Endothelial cell of umbilical vein (primary cell): ENCODE data around the gene WBP2. TPM values are rescaled to one million over a fixed set of nuclear protein-coding genes. Genes with fewer than 3 reads are reported as not detected.

Experiments used
- BruUV-seq: library from RNA; stranded (reverse); fragments of 400-500 nt; replicated peaks from 2 replicates; lab custom pipeline; 2021; lab: Mats Ljungman, UMichigan
- CTCF ChIA-PET: fragments of 300-600, 350-600 bp; sonication (Branson Sonifier 250); formaldehyde crosslinking; loops from one replicate; lab custom pipeline; 2021; ENCODE audit warnings: antibody characterized with exemption, inconsistent platforms; lab: Charles Lee
- POLR2A ChIA-PET: fragments of 300-600, 350-600 bp; sonication (Branson Sonifier 250); formaldehyde crosslinking; loops from one replicate; lab custom pipeline; 2021; ENCODE audit warnings: antibody characterized with exemption, inconsistent platforms; lab: Charles Lee
- DNase-seq: peaks from one replicate; pipeline ENCODE4 v3.0.0-alpha.2; 2011; ENCODE audit warnings: low read depth, low spot score
- FAIRE-seq: peaks from 2 replicates; lab custom pipeline; 2011; peaks lifted over from hg19 to GRCh38; lab: Jason Lieb, UNC
- H2AFZ ChIP-seq: 2 replicates; pipeline ENCODE4 v1.6.0; 2012; ENCODE audit warnings: low read depth, low read length, control low read depth, inconsistent platforms
- H3K27ac ChIP-seq: 2 replicates; pipeline ENCODE4 v1.5.1; 2011; ENCODE audit warnings: low read depth, mild to moderate bottlenecking, control low read depth, low read length, moderate library complexity; ENCODE audit not compliant: insufficient read depth
- H3K27me3 ChIP-seq, 2 experiments: 2 replicates each; pipeline versions ENCODE4 v1.6.0 to v1.6.1; 2011; ENCODE audit warnings: low read length in 2 of 2, mixed read lengths in 1 of 2; ENCODE audit not compliant: control insufficient read depth in 2 of 2, insufficient read depth in 2 of 2
- H3K36me3 ChIP-seq, 2 experiments: 2 replicates in 1 of 2; 3 replicates in 1 of 2; pipeline ENCODE4 v1.5.1; 2011; ENCODE audit warnings: low read length in 2 of 2, mild to moderate bottlenecking in 1 of 2, moderate library complexity in 1 of 2; ENCODE audit not compliant: control insufficient read depth in 2 of 2, insufficient read depth in 2 of 2; ENCODE audit errors: extremely low read depth in 1 of 2
- H3K4me1 ChIP-seq: 3 replicates; pipeline ENCODE4 v1.5.1; 2011; ENCODE audit warnings: mild to moderate bottlenecking, low read length; ENCODE audit not compliant: control insufficient read depth, insufficient read depth; ENCODE audit errors: extremely low read depth
- H3K4me2 ChIP-seq: 2 replicates; pipeline ENCODE4 v1.6.1; 2011; ENCODE audit warnings: low read length, control low read depth, mixed read lengths; ENCODE audit not compliant: insufficient read depth
- H3K4me3 ChIP-seq, 3 experiments: fragments of 200-600 bp in 1 of 3; sonication (generic), shearing (Covaris generic) in 1 of 3; replicated peaks in 1 of 3; 2 replicates each; pipeline ENCODE4 v1.5.1; 2011 to 2016; ENCODE audit warnings: control low read depth in 3 of 3, low read length in 3 of 3, mild to moderate bottlenecking in 2 of 3, inconsistent platforms in 1 of 3, low read depth in 1 of 3, moderate library complexity in 1 of 3; ENCODE audit not compliant: insufficient read depth in 1 of 3
- H3K79me2 ChIP-seq: 2 replicates; pipeline ENCODE4 v1.6.0; 2012; ENCODE audit warnings: low read length, inconsistent platforms; ENCODE audit not compliant: control insufficient read depth, insufficient read depth
- H3K9ac ChIP-seq: replicated peaks from 2 replicates; pipeline ENCODE3; 2011; ENCODE audit warnings: low read length, control low read depth; ENCODE audit not compliant: insufficient read depth; ENCODE audit errors: extremely low read depth
- H3K9me1 ChIP-seq: replicated peaks from 3 replicates; pipeline ENCODE4 v1.6.0; 2011; ENCODE audit warnings: mild to moderate bottlenecking, low read length; ENCODE audit not compliant: control insufficient read depth, insufficient read depth; ENCODE audit errors: extremely low read depth
- H3K9me3 ChIP-seq: replicated peaks from 2 replicates; pipeline ENCODE4 v1.5.1; 2012; ENCODE audit warnings: low read length, inconsistent platforms; ENCODE audit not compliant: control insufficient read depth, insufficient read depth
- H4K20me1 ChIP-seq: replicated peaks from 2 replicates; pipeline ENCODE3; 2011; ENCODE audit warnings: mild to moderate bottlenecking, low read length; ENCODE audit not compliant: control insufficient read depth, insufficient read depth; ENCODE audit errors: extremely low read depth
- CTCF ChIP-seq, 2 donors: IDR thresholded peaks; 1 replicate in 1 of 2; 2 replicates in 1 of 2; pipeline ENCODE4 v1.5.1; 2011; ENCODE audit warnings: low read length in 2 of 2, mild to moderate bottlenecking in 2 of 2, moderate library complexity in 2 of 2, control low read depth in 1 of 2, inconsistent platforms in 1 of 2, low read depth in 1 of 2; ENCODE audit not compliant: insufficient read depth in 1 of 2; ENCODE audit errors: extremely low read depth in 1 of 2
- EZH2 ChIP-seq: IDR thresholded peaks from 2 replicates; pipeline ENCODE4 v1.6.1; 2012; ENCODE audit warnings: borderline replicate concordance, low read depth, mild to moderate bottlenecking, moderate library complexity, low read length, inconsistent platforms; ENCODE audit not compliant: severe bottlenecking
- FOS ChIP-seq: IDR thresholded peaks from 2 replicates; pipeline ENCODE4 v1.6.1; 2011; ENCODE audit warnings: mild to moderate bottlenecking, low read length, moderate library complexity, borderline replicate concordance; ENCODE audit not compliant: insufficient read depth
- GATA2 ChIP-seq: IDR thresholded peaks from 2 replicates; pipeline ENCODE4 v1.7.0; 2011; ENCODE audit warnings: low read depth, mild to moderate bottlenecking, moderate library complexity, mixed read lengths, low read length; ENCODE audit not compliant: insufficient read length, insufficient read depth
- JUN ChIP-seq: IDR thresholded peaks from 2 replicates; pipeline ENCODE4 v1.6.1; 2011; ENCODE audit warnings: borderline replicate concordance, low read depth; ENCODE audit not compliant: insufficient read length, insufficient read depth
- MAX ChIP-seq: IDR thresholded peaks from 2 replicates; pipeline ENCODE4 v1.6.1; 2011; ENCODE audit not compliant: insufficient read depth, insufficient read length
- MYC ChIP-seq: IDR thresholded peaks from one replicate; pipeline ENCODE4 v1.6.1; 2011; ENCODE audit warnings: mild to moderate bottlenecking, low read depth, low read length
- POLR2A ChIP-seq: IDR thresholded peaks from 2 replicates; pipeline ENCODE4 v1.6.1; 2012; ENCODE audit warnings: low read depth, mild to moderate bottlenecking, control low read depth, low read length
- POLR2AphosphoS5 ChIP-seq: IDR thresholded peaks from 2 replicates; pipeline ENCODE4 v1.6.1; 2012; ENCODE audit warnings: low read depth, mild to moderate bottlenecking, control low read depth, low read length, moderate library complexity; ENCODE audit not compliant: insufficient read depth
- dilution Hi-C: fragments of 300-500 bp; cut with MboI; formaldehyde crosslinking; loops from one replicate; pipeline ENCODE4 v1.15.0; 2019; ENCODE audit warnings: low sequenced_read_pairs; ENCODE audit not compliant: extremely low pct_ligation_motif_present
- intact Hi-C: fragments of 100-400 bp; cut with micrococcal nuclease; formaldehyde crosslinking; loops from one replicate; pipeline ENCODE4 v1.10.0; 2022
- polyA plus RNA-seq, 4 experiments: library from polyadenylated mRNA; depleted of rRNA in 3 of 4; stranded (reverse) in 3 of 4; unstranded in 1 of 4; fragments of >200 nt; gene quantifications; 2 replicates each; pipeline versions ENCODE4 v1.2.1 to v1.2.3, GENCODE V29; 2011 to 2012; ENCODE audit warnings: missing spikeins in 1 of 4
- total RNA-seq: library from RNA; stranded (reverse); gene quantifications from 2 replicates; pipeline ENCODE4 v1.2.3, GENCODE V29; 2021

WBP2 gene
- total and polyA plus RNA-seq, 2 donors (not counting 3 experiments of a cell fraction or from before 2014, with no cell fraction given), result 81.5 to 126 TPM

DNA sequence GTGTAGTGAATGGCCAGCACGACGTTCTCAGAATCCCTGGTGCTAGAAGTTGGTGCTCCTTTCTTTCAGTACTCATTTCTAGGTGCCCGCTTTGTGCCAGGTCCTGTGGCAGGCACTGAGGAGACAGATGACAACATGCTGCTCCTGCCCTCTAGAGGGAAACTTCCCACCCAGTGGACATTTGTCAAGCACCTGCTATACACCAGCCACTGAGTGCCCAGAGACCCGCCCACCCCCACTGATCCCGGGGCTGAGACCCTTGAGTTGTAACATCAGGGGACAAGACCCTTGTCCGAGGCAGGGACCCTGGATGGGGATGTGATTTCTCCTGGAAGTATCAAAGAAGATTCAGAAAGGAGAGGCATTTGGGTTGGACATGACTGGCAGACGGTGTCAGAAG lies 36.0 kb downstream of the WBP2 start:
- no TSS peak for BruUV-seq
- intact Hi-C loops (no loop called here), dilution Hi-C loops (no loop called here)
- Histone ChIP-seq H3K27ac (no peak overlapping the region), H4K20me1 (no peaks in the 10 kb centered on the region), H3K79me2 (no peaks in the 10 kb centered on the region), H3K9me1 (no peaks in the 10 kb centered on the region), H3K9me3 (no peaks in the 10 kb centered on the region), H3K36me3 (peaks cover 0 to 49% of the 10 kb centered on the region in 2 experiments), H3K9ac (no peak overlapping the region), H3K4me3 (no peak overlapping the region), H2AFZ (no peak overlapping the region), H3K27me3 (no peaks in the 10 kb centered on the region), H3K4me1 (peaks cover 6% of the 10 kb centered on the region), H3K4me2 (no peak overlapping the region)
- FAIRE-seq (no peak), DNase-seq (no peak)
- TF ChIP-seq MAX (no peak), POLR2A (no peak), FOS (no peak), POLR2AphosphoS5 (no peak), GATA2 (no peak), JUN (no peak), CTCF (IDR thresholded peaks at IDR 0.05; ENCODE audit: extremely low read depth in 1 of 2, insufficient read depth in 1 of 2, low read depth in 1 of 2, low read length in 2 of 2) (no peak), EZH2 (no peak), MYC (no peak)
- POLR2A ChIA-PET, result no interaction called here
- CTCF ChIA-PET, result interaction anchor here (1.3 to 1.6 kb wide), 3 partner anchors 8 to 55 kb away, joined by 3 to 7 read pairs (median 4); no protein-coding TSS in a partner anchor
